Osteocyte (in vitro differentiated cells): Measurements from ENCODE around the gene UBE2I. TPM values are rescaled to one million over a fixed set of nuclear protein-coding genes. Genes with fewer than 3 reads are reported as not detected.
A peak's percentile ranks its signal among the peaks of the same experiment; 100 is the strongest.

Experiments used
- DNase-seq: peaks from one replicate; pipeline ENCODE4 v3.0.0; 2021; ENCODE audit warnings: mixed read lengths; ENCODE audit not compliant: unreplicated experiment; ENCODE audit errors: extremely low spot score
- H3K27ac Mint-ChIP-seq: one replicate; pipeline ENCODE4 v1.8.0; 2021; ENCODE audit warnings: mild to moderate bottlenecking, mixed read lengths; ENCODE audit not compliant: unreplicated experiment
- H3K27me3 Mint-ChIP-seq: one replicate; pipeline ENCODE4 v1.8.0; 2021; ENCODE audit warnings: mixed read lengths; ENCODE audit not compliant: unreplicated experiment
- H3K36me3 Mint-ChIP-seq: one replicate; pipeline ENCODE4 v1.8.0; 2021; ENCODE audit warnings: mixed read lengths; ENCODE audit not compliant: unreplicated experiment
- H3K4me1 Mint-ChIP-seq: one replicate; pipeline ENCODE4 v1.8.0; 2021; ENCODE audit warnings: mixed read lengths; ENCODE audit not compliant: unreplicated experiment
- H3K4me3 Mint-ChIP-seq: one replicate; pipeline ENCODE4 v1.8.0; 2021; ENCODE audit warnings: mild to moderate bottlenecking, moderate library complexity, mixed read lengths; ENCODE audit not compliant: unreplicated experiment
- H3K9me3 Mint-ChIP-seq: one replicate; pipeline ENCODE4 v1.8.0; 2021; ENCODE audit warnings: mixed read lengths; ENCODE audit not compliant: unreplicated experiment
- CTCF ChIP-seq: fragments of 200-600 bp; sonication (generic); IDR thresholded peaks from 2 replicates; pipeline ENCODE4 v1.5.0; 2021; ENCODE audit warnings: antibody characterized with exemption, mild to moderate bottlenecking, moderate library complexity
- total RNA-seq: library from RNA; stranded (reverse); gene quantifications from 2 replicates; pipeline ENCODE4 v1.2.1, GENCODE V29; 2021

Gene UBE2I
- total RNA-seq, 1 donor from 2014 or later = 131 TPM

GRCh38 chr16:1299012-1299867 is 10.2 kb upstream of the UBE2I start:
- Mint-ChIP-seq H3K4me1 (peaks cover 2% of the 10 kb centered on the region), H3K27ac (no peak overlapping the region), H3K9me3 (no peaks in the 10 kb centered on the region), H3K36me3 (no peaks in the 10 kb centered on the region), H3K27me3 (peaks cover 30% of the 10 kb centered on the region), H3K4me3 (no peak overlapping the region)
- TF ChIP-seq CTCF = no peak
- DNase-seq = no peak

- H3K36me3 Mint-ChIP-seq = no peaks in the 10 kb centered on the region
- no peaks in the 10 kb centered on the region for H3K9me3 Mint-ChIP-seq
- peaks cover 26% of the 10 kb centered on the region for H3K27me3 Mint-ChIP-seq
- no peak for TF ChIP-seq CTCF
- no peak overlapping the region for H3K4me3 Mint-ChIP-seq
- H3K4me1 Mint-ChIP-seq = peaks cover 2% of the 10 kb centered on the region
- no peak for DNase-seq
- H3K27ac Mint-ChIP-seq = no peak overlapping the region
Observed at GRCh38 chr16:1299868-1300203, 9.6 kb upstream of the UBE2I start.

GRCh38 chr16:1300664-1301476 is 8.6 kb upstream of the UBE2I start:
- Mint-ChIP-seq H3K4me3 (no peak overlapping the region), H3K9me3 (no peaks in the 10 kb centered on the region), H3K4me1 (peaks cover 2% of the 10 kb centered on the region), H3K27ac (no peak overlapping the region), H3K36me3 (no peaks in the 10 kb centered on the region), H3K27me3 (peaks cover 23% of the 10 kb centered on the region)
- peak; percentile 92 for DNase-seq
- peak; percentile 76 for TF ChIP-seq CTCF

GRCh38 chr16:1301562-1301961 is 7.9 kb upstream of the UBE2I start:
- Mint-ChIP-seq H3K27me3 (peaks cover 23% of the 10 kb centered on the region), H3K4me3 (no peak overlapping the region), H3K27ac (no peak overlapping the region)

More at GRCh38 chr16:1301562-1301961, 7.9 kb upstream of the UBE2I start:
- no peak for DNase-seq
- Mint-ChIP-seq H3K4me1 (peaks cover 2% of the 10 kb centered on the region), H3K36me3 (no peaks in the 10 kb centered on the region), H3K9me3 (no peaks in the 10 kb centered on the region)
- TF ChIP-seq CTCF = no peak
